BLaER1 (cell line): ENCODE results near the gene NEK2.

Source experiments
- H3K27ac ChIP-seq: shearing (Covaris generic); formaldehyde crosslinking; 2 replicates; pipeline ENCODE4 v1.8.1; 2022
- H3K27me3 ChIP-seq: shearing (Covaris generic); formaldehyde crosslinking; 2 replicates; pipeline ENCODE4 v1.8.1; 2022
- H3K36me3 ChIP-seq: shearing (Covaris generic); formaldehyde crosslinking; 2 replicates; pipeline ENCODE4 v1.8.1; 2022
- H3K4me1 ChIP-seq: shearing (Covaris generic); formaldehyde crosslinking; 2 replicates; pipeline ENCODE4 v1.8.1; 2022
- H3K4me2 ChIP-seq: shearing (Covaris generic); formaldehyde crosslinking; 2 replicates; pipeline ENCODE4 v1.8.1; 2022
- H3K4me3 ChIP-seq: shearing (Covaris generic); formaldehyde crosslinking; 2 replicates; pipeline ENCODE4 v1.8.1; 2022
- H3K9ac ChIP-seq: shearing (Covaris generic); formaldehyde crosslinking; 2 replicates; pipeline ENCODE4 v1.8.1; 2022
- H3K9me3 ChIP-seq: shearing (Covaris generic); formaldehyde crosslinking; 2 replicates; pipeline ENCODE4 v1.8.1; 2022
- H4K20me1 ChIP-seq: shearing (Covaris generic); formaldehyde crosslinking; 2 replicates; pipeline ENCODE4 v1.8.1; 2022
- Cebpa-rat ChIP-seq: shearing (Covaris generic); IDR thresholded peaks from 2 replicates; pipeline ENCODE4 v1.8.1; 2022

NEK2 gene

DNA sequence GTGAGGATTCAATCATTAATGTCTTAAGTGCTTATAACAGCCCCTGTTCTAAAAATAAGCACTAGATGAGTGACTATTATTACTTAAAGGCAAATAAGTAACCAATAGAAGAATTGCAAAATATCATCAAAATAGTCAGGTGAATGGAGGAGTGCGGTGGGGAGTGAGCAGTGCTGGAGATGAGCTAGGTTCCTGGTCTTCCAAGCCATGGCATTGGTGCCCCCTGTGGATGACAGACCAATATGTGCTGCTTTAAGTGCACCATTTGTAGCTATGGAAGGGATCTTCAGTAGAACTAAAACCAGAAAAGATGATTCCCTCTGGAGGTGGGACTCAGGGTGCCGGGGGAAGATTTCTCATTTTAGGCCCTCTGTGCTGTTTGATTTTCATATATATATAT, 50.4 kb downstream of the NEK2 start:
- Histone ChIP-seq H3K9me3 (no peaks in the 10 kb centered on the region), H3K4me1 (0 out of 2 replicates have a peak, but pooled peaks cover 6% of the 10 kb centered on the region), H3K27ac (no peak overlapping the region), H3K4me3 (no peak overlapping the region), H3K4me2 (no peak overlapping the region), H3K9ac (no peak overlapping the region), H3K27me3 (peaks cover 4% of the 10 kb centered on the region), H4K20me1 (no peaks in the 10 kb centered on the region; the same call in 1 of the 2 replicates), H3K36me3 (no peaks in the 10 kb centered on the region)
- no peak for TF ChIP-seq Cebpa-rat

DNA sequence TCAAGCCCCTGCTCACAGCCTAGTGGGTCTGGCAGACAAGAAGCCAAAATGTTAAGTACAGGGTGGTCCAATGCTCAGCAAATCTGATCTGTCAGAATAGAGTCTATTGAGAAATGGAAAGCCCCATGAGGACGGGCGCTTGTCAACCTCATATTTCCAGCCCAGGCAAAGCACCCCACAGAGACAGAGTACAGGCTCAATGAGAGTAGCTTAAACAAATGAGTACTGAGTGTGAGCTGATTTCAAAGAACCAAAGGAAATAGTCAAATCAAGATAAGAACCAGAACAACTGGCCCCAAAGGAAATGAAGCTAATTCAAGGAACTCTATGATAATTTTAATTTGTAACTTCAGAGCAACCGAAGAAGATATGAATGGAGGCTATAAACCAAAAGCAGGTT, 51.9 kb downstream of the NEK2 start:
- H3K36me3 ChIP-seq = no peaks in the 10 kb centered on the region
- H3K4me2 ChIP-seq = no peak overlapping the region
- no peak overlapping the region for H3K27ac ChIP-seq
- no peak overlapping the region for H3K4me3 ChIP-seq
- no peaks in the 10 kb centered on the region for H4K20me1 ChIP-seq
- peaks cover 3% of the 10 kb centered on the region; the same call in 1 of the 2 replicates for H3K27me3 ChIP-seq
- no peak for TF ChIP-seq Cebpa-rat
- H3K4me1 ChIP-seq = 0 out of 2 replicates have a peak, but pooled peaks cover 6% of the 10 kb centered on the region
- no peaks in the 10 kb centered on the region for H3K9me3 ChIP-seq
- H3K9ac ChIP-seq = no peak overlapping the region

DNA sequence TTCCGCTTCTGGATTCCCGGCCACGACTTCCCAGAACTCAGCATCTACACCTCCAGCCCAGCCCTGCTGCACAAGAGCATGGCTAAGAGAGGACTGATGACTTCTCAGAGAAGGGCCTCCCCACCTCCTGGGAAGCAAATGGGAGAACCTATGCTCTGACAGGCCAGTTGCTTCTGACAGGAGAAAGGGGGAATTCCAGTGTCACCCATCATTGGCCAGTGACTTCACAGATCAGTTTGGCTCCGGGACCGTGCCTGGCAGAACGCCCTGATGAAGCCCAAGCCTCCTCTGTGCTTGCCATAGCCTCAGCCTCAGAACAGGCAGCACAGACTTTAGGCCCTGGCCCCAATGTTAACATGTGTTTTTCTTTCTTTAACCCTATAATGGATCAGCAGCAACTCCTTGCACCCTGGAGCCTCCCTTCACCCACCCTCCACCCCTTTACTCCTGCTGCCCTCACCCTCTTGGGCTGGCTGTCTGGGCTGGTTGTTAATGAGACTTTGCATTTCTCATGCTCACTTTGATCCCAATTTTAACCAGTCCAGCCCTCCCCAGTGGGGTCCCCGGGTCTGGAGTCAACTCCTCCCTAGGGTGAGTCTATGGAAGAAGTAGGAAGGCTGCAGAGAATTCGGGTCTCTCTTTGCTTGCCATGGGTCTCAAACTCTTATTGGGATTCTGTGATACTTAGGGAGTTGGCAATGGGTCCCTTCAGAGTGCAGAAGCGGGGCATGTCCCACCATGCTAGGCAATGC, 53.8 kb downstream of the NEK2 start:
- Histone ChIP-seq H3K36me3 (no peaks in the 10 kb centered on the region), H3K4me2 (no peak overlapping the region), H3K27me3 (no peaks in the 10 kb centered on the region)

DNA sequence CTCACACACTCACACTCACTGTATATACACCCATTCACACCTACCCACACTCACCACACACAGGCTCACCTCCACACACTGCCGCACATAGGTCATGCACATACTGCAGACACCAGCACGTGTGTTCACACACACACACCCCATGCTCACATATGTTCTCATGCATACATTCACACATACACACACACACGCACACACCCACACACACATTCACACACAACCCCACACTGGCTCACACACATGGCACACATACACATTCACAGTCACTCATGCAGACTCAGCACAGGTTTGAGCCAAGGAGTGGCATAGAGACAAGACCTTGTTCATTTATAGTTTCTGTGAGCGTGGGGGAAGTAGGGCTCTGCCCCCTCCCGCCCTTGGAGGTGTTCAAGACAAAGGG, 55.3 kb downstream of the NEK2 start:
- no peaks in the 10 kb centered on the region for H3K9me3 ChIP-seq
- peaks cover 6% of the 10 kb centered on the region; the same call in 1 of the 2 replicates for H3K4me1 ChIP-seq
- H3K4me3 ChIP-seq = no peak overlapping the region
- H3K36me3 ChIP-seq = no peaks in the 10 kb centered on the region
- no peaks in the 10 kb centered on the region for H4K20me1 ChIP-seq
- no peak overlapping the region for H3K27ac ChIP-seq
- no peak for TF ChIP-seq Cebpa-rat
- no peak overlapping the region for H3K9ac ChIP-seq
- H3K27me3 ChIP-seq = no peaks in the 10 kb centered on the region
- H3K4me2 ChIP-seq = no peak overlapping the region

More for the DNA sequence above, 53.8 kb downstream of the NEK2 start:
- TF ChIP-seq Cebpa-rat = no peak
- Histone ChIP-seq H3K9me3 (no peaks in the 10 kb centered on the region), H3K27ac (no peak overlapping the region), H4K20me1 (no peaks in the 10 kb centered on the region), H3K4me3 (no peak overlapping the region), H3K4me1 (0 out of 2 replicates have a peak, but pooled peaks cover 6% of the 10 kb centered on the region), H3K9ac (no peak overlapping the region)

DNA sequence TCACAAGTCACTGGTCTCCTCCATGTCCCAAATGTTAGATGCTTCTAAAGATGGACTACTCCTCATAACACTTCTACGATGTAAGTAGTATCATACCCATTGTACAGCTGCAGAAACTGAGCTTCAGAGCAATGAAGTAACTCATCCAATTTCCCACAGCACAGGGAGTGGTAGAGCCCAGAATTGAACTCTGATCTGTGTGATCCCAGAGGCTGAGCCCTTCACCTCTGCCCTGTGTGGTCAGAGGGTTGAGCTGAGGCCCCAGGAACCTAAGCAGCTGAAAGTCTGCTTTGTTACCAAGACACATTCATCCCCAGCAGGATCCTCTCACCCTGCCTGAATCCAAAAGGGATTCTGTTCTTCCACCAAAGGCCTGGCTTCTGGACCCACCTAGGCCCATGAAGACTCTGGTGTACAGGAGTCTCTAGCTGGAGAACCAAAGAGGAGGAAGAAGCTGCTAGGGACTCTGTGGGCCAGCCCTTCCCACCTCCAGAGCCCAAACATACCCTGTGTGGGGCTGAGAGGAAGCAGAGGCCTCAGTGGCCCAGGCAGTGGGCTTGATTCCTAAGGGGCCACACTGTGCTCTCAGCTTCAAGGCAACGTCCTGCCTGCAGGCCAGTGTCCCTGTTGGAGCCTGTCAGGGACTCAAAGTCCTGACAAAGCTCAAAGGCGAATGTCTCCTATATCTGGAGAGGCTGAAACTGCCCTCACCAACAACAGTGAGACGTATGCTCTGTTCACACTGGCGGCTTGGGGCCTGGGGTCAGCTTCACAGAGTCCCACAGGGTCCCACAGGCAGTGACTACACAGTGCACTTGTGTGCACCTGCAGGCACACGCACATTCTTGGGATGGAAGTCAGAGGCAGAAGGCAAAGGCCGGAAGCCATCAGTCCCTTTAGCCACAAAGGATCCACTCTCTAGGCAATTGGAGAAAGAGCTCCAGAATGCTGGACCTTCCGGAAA, 56.1 kb downstream of the NEK2 start:
- TF ChIP-seq Cebpa-rat = no peak
- no peaks in the 10 kb centered on the region for H3K9me3 ChIP-seq
- H3K4me1 ChIP-seq = peaks cover 6% of the 10 kb centered on the region; the same call in 1 of the 2 replicates
- no peaks in the 10 kb centered on the region for H4K20me1 ChIP-seq
- H3K36me3 ChIP-seq = no peaks in the 10 kb centered on the region
- no peak overlapping the region for H3K4me2 ChIP-seq
- H3K27ac ChIP-seq = no peak overlapping the region
- no peak overlapping the region for H3K4me3 ChIP-seq
- no peak overlapping the region for H3K9ac ChIP-seq
- H3K27me3 ChIP-seq = no peaks in the 10 kb centered on the region

DNA sequence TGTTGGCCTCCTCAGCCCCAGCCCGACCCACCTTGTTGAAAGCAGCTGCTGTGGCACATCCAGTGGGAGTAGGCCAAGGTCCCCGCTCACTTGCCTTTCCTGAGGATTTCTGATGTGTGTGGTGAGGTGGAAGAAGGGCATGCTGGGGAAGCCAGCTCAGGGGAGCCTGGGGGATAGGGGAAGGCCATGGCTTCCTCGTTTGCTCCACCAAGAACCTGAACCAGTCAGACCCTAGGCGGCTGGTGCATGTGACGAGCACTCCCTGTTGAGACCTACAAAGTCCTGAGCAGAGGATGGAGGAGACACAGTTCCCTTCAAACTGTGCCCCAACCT, 58.5 kb downstream of the NEK2 start:
- Histone ChIP-seq H3K9ac (no peak overlapping the region), H3K27ac (no peak overlapping the region), H3K4me2 (no peak overlapping the region), H3K4me3 (no peak overlapping the region), H3K9me3 (no peaks in the 10 kb centered on the region), H3K36me3 (no peaks in the 10 kb centered on the region), H4K20me1 (no peaks in the 10 kb centered on the region), H3K27me3 (no peaks in the 10 kb centered on the region), H3K4me1 (peaks cover 7% of the 10 kb centered on the region; the same call in 1 of the 2 replicates)
- no peak for TF ChIP-seq Cebpa-rat

DNA sequence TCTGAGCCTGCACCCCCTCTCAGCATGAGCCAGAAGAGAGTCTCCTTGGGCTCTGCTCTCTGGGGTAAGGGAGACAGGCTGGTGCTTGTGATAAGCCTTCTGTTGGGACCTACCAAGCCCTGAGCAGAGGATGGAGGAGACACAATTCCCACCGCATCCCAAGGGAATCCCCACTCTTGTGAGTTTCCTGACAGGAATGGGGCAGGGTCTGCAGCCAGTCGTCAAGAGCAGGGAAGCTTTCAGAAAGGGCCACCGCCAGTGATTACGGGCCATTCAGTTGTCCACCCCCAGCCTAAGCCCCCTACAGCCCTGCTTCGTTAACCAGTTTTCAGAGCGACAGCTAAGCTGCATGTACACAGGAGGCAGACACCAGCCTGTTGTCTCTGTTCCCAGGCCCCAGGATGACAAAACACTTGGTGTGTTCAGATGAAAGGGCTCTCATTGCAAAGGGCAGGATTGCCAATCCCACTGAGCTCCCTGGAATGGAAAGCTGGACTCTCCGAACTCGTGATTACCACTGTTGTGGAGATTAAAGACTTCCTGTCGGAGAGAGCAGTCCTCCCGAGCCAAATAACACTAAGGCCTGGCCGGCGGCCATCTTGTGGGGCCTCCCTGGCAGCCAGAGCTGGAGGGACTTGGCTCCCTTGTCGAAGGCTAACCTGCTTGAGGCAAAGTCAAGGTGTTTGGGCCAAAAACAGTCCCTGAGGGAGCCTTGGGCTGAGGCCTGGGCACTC, 59.0 kb downstream of the NEK2 start:
- Histone ChIP-seq H3K4me2 (no peak overlapping the region), H4K20me1 (no peaks in the 10 kb centered on the region), H3K9me3 (no peaks in the 10 kb centered on the region), H3K4me3 (no peak overlapping the region), H3K4me1 (peaks cover 7% of the 10 kb centered on the region; the same call in 1 of the 2 replicates), H3K9ac (no peak overlapping the region), H3K27ac (no peak overlapping the region), H3K27me3 (no peaks in the 10 kb centered on the region), H3K36me3 (no peaks in the 10 kb centered on the region)
- TF ChIP-seq Cebpa-rat = no peak

DNA sequence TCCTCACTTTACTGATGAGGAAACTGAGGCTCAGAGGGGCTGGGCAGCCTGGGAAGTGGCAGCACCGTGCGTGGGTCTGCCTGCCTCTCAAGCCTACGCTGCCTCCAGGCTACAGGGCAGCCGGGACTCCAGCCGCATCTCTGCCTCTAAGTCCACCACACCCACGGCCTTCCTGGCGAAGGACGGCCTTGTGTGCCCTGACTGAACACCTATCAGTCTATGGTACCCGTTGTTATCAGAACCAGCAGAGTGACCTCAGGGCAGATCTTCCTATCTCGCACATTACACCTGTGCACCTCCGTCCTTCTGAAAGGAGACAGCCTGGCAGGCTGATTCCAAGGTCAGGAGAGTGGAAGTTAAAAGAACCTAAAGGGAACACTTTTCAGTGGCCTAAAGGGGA, 60.8 kb downstream of the NEK2 start:
- no peaks in the 10 kb centered on the region for H3K36me3 ChIP-seq
- H4K20me1 ChIP-seq = no peaks in the 10 kb centered on the region
- no peak overlapping the region for H3K27ac ChIP-seq
- no peaks in the 10 kb centered on the region for H3K27me3 ChIP-seq
- no peak overlapping the region for H3K4me3 ChIP-seq
- H3K9ac ChIP-seq = no peak overlapping the region
- peaks cover 7% of the 10 kb centered on the region; the same call in 1 of the 2 replicates for H3K4me1 ChIP-seq
- TF ChIP-seq Cebpa-rat = no peak
- H3K4me2 ChIP-seq = no peak overlapping the region
- no peaks in the 10 kb centered on the region for H3K9me3 ChIP-seq

DNA sequence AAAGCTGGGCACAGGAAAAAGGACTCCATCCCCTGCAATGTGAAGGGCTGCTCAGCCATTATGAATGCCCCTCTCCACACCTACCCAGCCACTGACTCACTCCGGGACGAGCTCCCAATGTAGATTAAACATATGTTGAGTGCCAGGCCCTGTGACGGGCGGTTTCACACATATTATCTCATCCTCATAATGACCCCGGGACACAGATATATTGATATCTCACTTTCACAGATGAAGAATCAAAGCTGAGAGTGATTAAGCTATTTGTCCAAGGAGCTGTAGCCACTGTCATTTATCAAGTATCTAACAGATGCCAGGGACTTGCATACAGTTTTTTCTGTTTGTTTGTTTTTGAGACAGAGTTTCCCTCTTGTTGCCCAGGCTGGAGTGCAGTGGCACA, 61.5 kb downstream of the NEK2 start:
- peaks cover 7% of the 10 kb centered on the region; the same call in 1 of the 2 replicates for H3K4me1 ChIP-seq

More for the DNA sequence above, 61.5 kb downstream of the NEK2 start:
- Histone ChIP-seq H3K36me3 (no peaks in the 10 kb centered on the region), H4K20me1 (no peaks in the 10 kb centered on the region), H3K4me2 (no peak overlapping the region), H3K9me3 (no peaks in the 10 kb centered on the region), H3K9ac (no peak overlapping the region), H3K27ac (no peak overlapping the region), H3K4me3 (no peak overlapping the region), H3K27me3 (no peaks in the 10 kb centered on the region)
- no peak for TF ChIP-seq Cebpa-rat
